K562 (cell line): ENCODE results near the gene COBLL1.

Source experiments
- BRF1 ChIP-seq: IDR thresholded peaks from 3 replicates; pipeline ENCODE4 v1.6.1; 2011; ENCODE audit warnings: borderline replicate concordance, mild to moderate bottlenecking; ENCODE audit not compliant: insufficient read length; ENCODE audit errors: extremely low read depth
- ETV6 ChIP-seq, 3 experiments: fragments of 150-350 bp in 1 of 3; sonication (generic) in 1 of 3; formaldehyde crosslinking in 1 of 3; IDR thresholded peaks; 2 replicates each; pipeline versions ENCODE4 v1.6.1 to v1.8.0; 2014 to 2022; ENCODE audit warnings: borderline replicate concordance in 2 of 3, low read depth in 2 of 3, antibody characterized with exemption in 1 of 3, low read length in 1 of 3, mild to moderate bottlenecking in 1 of 3, missing genetic modification reagents in 1 of 3
- ZNF12 ChIP-seq: sonication (generic); formaldehyde crosslinking; IDR thresholded peaks from 2 replicates; pipeline ENCODE4 v1.4.0; 2020; ENCODE audit warnings: mild to moderate bottlenecking, missing genetic modification reagents

GRCh38 chr2:164677271-164677670, 164.4 kb downstream of the COBLL1 start:
- no peak for TF ChIP-seq ETV6 (IDR thresholded peaks at IDR 0.05; ENCODE audit: borderline replicate concordance in 1 of 2, low read depth in 2 of 2, low read length in 1 of 2)
- TF ChIP-seq ETV6 (CRISPR knock-in tag; IDR thresholded peaks at IDR 0.05; ENCODE audit: borderline replicate concordance), result no peak
- TF ChIP-seq ZNF12 (CRISPR knock-in tag), result no peak
- TF ChIP-seq BRF1, result no peak
